GM12801 (cell line): ENCODE measurements around the gene SCG3.

ENCODE experiments used
- TF ChIP-seq, protein P1 (sequence below): IDR thresholded peaks from one replicate; pipeline ENCODE4 v1.5.1; 2011; ENCODE audit warnings: control low read depth; ENCODE audit not compliant: insufficient read length; ENCODE audit errors: extremely low read depth

SCG3 gene

DNA sequence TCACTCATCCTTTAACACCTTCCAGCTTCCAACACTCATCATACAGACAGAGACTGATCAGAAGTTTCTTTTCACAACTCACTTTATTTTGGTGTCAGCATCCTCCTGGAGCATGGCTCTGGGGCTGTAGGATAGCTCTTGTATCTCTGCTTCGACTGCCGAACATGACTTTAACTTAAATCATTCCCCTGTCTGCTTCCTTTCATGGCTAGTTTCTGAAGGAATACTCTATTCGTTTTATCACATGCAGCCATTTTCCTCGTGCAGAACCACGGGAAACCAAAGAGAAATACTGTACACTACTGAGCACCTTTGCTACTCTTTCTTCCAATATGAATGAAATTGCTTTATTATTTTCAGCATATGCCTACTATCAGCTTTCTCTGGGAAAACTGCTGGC is 68.0 kb downstream of the SCG3 start:
- TF ChIP-seq, protein P1, sequence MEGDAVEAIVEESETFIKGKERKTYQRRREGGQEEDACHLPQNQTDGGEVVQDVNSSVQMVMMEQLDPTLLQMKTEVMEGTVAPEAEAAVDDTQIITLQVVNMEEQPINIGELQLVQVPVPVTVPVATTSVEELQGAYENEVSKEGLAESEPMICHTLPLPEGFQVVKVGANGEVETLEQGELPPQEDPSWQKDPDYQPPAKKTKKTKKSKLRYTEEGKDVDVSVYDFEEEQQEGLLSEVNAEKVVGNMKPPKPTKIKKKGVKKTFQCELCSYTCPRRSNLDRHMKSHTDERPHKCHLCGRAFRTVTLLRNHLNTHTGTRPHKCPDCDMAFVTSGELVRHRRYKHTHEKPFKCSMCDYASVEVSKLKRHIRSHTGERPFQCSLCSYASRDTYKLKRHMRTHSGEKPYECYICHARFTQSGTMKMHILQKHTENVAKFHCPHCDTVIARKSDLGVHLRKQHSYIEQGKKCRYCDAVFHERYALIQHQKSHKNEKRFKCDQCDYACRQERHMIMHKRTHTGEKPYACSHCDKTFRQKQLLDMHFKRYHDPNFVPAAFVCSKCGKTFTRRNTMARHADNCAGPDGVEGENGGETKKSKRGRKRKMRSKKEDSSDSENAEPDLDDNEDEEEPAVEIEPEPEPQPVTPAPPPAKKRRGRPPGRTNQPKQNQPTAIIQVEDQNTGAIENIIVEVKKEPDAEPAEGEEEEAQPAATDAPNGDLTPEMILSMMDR: no peak

DNA sequence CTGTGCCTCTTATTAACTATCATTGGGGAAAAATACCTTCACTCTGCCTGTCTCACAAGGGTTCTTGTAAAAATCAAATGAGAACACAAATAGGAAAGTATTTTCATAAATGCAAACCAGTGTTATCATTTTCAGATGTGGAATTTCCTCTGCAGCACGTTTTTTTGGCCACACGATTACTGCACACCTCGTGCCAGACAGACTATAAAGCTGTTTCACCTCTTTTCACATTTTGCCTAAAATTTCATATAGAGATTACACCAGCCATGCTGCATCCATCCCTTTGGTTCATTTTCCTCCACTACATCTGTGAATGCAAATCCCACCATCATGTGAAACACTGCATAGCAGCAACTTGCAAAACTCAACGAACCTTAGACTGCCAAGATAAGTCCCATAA is 68.9 kb downstream of the SCG3 start:
- TF ChIP-seq, protein P1: no peak

DNA sequence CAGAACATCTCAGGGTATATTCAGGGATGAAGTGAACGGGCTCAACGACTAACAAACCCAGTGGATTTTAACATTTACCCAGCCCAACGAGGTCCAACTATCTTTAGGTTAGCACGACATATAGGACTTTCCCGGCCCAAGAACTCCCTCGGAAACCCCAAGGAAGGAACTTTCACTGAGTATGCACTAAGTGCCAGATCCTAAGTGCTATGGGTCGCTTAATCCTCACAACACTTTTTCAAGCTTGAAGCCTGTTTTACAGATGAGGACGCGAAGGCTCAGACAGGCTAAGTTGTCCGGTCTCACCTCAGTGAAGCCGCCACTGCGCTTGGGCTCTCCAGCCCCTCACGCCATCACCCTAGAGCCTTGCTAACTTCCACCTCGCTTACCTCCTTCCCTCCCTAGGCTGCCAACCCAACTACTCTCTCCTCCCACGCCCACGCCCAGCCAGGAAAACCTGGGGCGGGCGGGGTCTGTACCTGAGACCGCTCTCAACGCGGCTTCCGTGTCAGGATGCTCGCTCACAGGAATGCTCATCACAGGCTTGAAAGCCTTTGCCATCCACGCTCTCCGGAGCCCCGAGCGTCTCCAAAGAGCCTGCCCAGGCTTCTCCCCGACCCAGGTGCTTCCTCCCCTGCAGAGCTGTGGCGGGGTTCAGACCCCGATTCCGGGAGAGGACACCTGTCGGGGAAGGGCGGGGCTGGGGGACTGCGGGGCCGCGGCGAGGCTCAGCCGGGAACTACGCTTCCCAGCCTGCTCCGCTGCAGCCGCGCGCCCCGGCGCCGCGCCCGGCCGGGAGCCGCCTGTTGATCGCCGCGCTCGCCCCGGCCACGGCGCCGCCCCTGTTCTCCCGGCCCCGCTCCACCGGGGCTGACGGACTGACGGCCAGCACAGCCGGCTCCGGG is 69.7 kb downstream of the SCG3 start, which contains the start of gene TMOD2:
TMOD2 (plus strand) TSS at position 806 of the 905 bp plus-strand sequence. CDS start 14,845 bp downstream, outside the sequence.
- TF ChIP-seq, protein P1: no peak

DNA sequence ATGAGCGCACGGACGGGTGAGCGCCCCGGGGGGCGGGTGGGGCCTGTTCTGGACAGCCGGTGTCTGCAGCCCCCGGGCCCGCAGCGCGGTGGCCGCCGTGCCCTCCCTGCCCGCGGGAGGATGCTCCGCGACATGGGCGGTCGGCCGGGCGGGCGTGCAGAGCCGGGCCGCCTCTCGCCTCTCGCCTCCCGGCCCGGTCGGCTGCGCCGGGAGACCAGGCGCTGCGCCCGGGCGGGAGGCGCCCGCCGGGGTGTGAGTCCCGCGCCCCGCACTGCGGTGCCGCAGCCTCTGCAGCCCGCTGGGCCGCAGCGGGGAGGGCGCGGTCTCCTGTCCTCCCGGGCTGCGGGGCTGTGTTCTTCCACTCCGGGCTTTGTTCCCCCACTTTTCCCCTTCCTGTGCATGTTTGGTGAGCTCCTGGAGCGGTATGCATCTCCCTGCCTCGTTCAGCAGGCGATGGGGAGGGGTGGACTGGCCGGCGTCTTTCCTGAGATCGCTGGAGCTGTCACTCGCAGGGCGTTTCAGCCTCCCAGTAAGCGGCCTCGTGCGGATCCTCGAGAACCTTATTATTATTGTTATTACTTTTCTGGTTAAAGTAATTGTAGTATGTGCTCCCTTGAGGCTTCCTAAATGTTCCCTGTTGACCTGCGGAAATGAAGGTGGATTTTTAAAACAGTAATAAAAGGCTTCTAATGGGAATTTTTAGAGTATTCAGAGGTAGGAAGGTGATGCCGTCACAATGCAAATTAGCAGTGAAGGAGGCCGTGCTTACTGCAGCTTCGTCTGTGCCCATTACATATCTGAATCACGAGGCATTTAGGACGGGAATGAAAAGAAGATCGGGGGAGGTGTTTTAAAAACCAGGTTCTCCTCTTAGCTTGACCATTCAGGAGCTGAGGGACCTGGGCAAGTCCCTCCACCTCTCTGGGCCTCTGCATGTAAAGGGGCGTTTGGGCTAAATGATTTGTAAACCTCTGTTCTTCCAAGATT is 70.7 kb downstream of the SCG3 start:
- TF ChIP-seq, protein P1: no peak

DNA sequence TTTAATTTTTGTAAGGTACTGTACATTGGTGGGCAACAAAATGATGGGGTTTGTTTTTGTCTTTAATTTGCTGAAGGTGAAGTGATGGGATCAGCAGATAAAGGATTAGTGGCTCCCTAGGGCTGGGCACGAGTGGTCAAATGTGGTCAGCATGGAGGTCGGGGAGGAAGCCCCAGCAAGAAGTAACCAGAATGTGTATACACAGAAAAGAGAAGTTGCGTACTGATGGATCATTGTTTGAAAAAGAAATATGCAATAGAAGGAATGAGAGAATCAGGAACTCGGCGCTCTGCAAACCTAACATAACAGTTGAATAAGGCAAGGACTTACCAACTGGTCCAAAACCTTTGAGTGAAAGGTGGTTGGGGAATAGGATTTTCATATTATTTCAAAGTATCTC is 71.6 kb downstream of the SCG3 start:
- TF ChIP-seq, protein P1: no peak

DNA sequence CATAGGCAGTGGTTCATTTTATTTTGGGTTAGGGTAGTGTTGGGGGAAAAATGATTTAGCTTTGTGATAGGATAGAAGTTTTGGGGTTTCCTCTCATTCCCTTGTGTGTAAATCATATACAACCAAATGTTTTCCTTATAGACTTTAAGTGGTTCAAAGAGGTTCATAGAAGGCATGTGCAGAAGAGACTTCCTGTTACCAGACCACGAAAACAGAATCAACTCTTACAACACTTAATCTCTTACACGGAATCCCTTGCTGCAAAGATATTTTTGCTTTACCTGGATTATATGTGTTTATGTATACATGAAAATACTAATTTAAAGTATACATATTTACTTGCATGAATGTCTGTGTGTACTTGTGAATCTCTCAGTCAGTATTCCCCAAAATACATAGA is 73.0 kb downstream of the SCG3 start:
- TF ChIP-seq, protein P1: no peak

DNA sequence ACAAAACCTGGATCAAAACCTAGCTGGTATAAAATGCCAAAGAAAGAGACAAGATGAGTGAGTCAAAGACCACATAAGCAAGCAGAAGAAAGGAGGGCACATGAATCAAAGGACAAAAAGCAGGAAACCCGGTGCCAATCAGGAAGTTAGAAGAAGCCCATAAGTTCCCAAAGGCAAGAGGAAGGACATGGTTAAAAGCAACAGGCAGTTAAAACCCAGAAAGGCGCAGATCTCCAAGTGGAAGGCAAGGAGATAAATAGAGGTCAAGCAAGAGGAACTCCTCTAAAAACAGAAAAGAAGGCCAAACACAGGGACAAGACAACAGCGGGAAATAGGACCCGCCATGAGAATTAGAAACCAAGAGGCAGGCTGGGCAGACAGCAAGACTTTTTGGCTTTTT is 74.5 kb downstream of the SCG3 start:
- TF ChIP-seq, protein P1: no peak
